ENCODE data around the gene EPB41.
"Not testable (repeated sequence)": the region's sequence is repeated elsewhere in the genome, so short reads cannot be mapped to it uniquely, and the experiment has no call there.

EPB41 gene

GRCh38 chr1:29062157-29062942, 148.0 kb downstream of the EPB41 start:
- no peak for DNase-seq (ENCODE audit: low spot score)
- in situ Hi-C loops (cut with MboI; ENCODE audit: low pct_unique_long_range_greater_than_20kb, low sequenced_read_pairs, unreplicated experiment) = no loop called here
- TF ChIP-seq CTCF (IDR thresholded peaks at IDR 0.05; ENCODE audit: extremely low read depth, insufficient read depth, missing control alignments) = no peak

- in situ Hi-C loops (cut with MboI; ENCODE audit: low pct_unique_long_range_greater_than_20kb, low sequenced_read_pairs, unreplicated experiment) = no loop called here
- no peak for DNase-seq (ENCODE audit: low spot score)
- TF ChIP-seq CTCF (IDR thresholded peaks at IDR 0.05; ENCODE audit: extremely low read depth, insufficient read depth, missing control alignments) = no peak
Observed at GRCh38 chr1:29064064-29064463, 149.7 kb downstream of the EPB41 start.

- TF ChIP-seq CTCF (IDR thresholded peaks at IDR 0.05; ENCODE audit: extremely low read depth, insufficient read depth, missing control alignments) = no peak
- DNase-seq (ENCODE audit: low spot score) = no peak
- in situ Hi-C loops (cut with MboI; ENCODE audit: low pct_unique_long_range_greater_than_20kb, low sequenced_read_pairs, unreplicated experiment) = no loop called here
Observed at GRCh38 chr1:29077155-29077554, 162.8 kb downstream of the EPB41 start.

GRCh38 chr1:29079916-29080629, 165.7 kb downstream of the EPB41 start:
- in situ Hi-C loops (cut with MboI; ENCODE audit: low pct_unique_long_range_greater_than_20kb, low sequenced_read_pairs, unreplicated experiment); DNase-seq (ENCODE audit: low spot score): not testable (repeated sequence)

- no peak for TF ChIP-seq CTCF (IDR thresholded peaks at IDR 0.05; ENCODE audit: extremely low read depth, insufficient read depth, missing control alignments)
- no peak for DNase-seq (ENCODE audit: low spot score)
- in situ Hi-C loops (cut with MboI; ENCODE audit: low pct_unique_long_range_greater_than_20kb, low sequenced_read_pairs, unreplicated experiment) = no loop called here
Observed at GRCh38 chr1:29081201-29081600, 166.8 kb downstream of the EPB41 start.

GRCh38 chr1:29082519-29082918, 168.2 kb downstream of the EPB41 start:
- in situ Hi-C loops (cut with MboI; ENCODE audit: low pct_unique_long_range_greater_than_20kb, low sequenced_read_pairs, unreplicated experiment) = no loop called here
- no peak for DNase-seq (ENCODE audit: low spot score)
- TF ChIP-seq CTCF (IDR thresholded peaks at IDR 0.05; ENCODE audit: extremely low read depth, insufficient read depth, missing control alignments) = no peak
